ENCODE results near the gene CALCA.
A peak's percentile ranks its signal among the peaks of the same experiment; 100 is the strongest.
"Not testable (repeated sequence)": the region's sequence is repeated elsewhere in the genome, so short reads cannot be mapped to it uniquely, and the experiment has no call there.

Gene CALCA, protein sequence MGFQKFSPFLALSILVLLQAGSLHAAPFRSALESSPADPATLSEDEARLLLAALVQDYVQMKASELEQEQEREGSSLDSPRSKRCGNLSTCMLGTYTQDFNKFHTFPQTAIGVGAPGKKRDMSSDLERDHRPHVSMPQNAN

DNA sequence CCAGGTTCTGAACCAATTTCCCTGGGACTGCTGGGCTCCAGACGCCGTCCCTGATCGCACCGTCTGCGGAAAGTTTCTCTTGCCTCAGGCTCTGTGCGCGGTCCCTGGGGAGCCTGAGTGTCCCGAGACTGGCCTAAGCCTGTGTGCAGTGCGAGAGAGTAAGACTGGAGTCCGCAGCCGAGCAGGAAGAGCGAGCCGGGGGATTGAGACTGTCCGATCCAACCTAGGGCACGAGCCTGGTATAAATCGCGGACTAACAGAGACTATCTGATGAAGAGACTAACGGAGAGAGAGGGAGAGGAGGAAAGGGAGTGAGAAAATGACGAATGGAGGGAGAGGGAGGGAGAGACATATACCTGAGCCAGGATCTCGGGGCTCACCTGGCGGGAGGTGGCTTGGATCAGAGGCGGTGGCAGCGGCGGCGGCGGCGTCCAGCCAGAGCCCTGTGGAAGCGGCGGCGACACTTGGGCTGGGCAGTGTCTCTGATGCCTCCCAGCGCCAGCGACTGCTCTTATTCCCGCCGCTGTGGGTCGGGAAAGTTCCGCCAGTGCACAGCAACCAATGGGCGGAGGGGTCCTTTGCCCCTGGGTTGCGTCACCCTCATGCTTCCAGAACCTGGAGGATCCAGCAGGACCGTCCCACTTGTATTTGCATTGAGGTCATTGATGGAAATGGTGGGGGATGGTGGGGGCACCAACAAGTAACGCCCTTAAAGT, at the start of gene CALCA:
TSS of gene CALCA (minus strand) at position 487 of the 716 bp plus-strand sequence. CDS start 1,159 bp downstream, outside the sequence.
- no peak for DNase-seq (ENCODE audit: low spot score)

DNA sequence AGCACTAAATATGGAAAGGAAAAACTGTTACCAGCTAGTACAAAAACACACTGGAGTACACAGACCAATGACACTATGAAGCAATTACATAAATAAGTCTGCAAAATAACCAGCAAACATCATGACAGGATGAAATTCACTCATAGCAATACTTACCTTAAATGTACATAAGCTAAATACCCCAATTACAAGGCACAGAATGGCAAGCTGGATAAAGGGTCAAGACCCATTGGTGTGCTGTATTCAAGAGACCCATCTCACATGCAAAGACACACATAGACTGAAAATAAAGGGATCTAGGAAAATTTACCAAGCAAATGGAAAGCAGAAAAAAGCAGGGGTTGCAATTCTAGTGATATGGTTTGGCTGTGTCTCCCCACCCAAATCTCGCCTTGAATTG, 44.0 kb upstream of the CALCA start:
- no peak for DNase-seq (ENCODE audit: low spot score)

GRCh38 chr11:15011776-15012345, 39.7 kb upstream of the CALCA start:
- DNase-seq (ENCODE audit: low spot score): no peak

DNA sequence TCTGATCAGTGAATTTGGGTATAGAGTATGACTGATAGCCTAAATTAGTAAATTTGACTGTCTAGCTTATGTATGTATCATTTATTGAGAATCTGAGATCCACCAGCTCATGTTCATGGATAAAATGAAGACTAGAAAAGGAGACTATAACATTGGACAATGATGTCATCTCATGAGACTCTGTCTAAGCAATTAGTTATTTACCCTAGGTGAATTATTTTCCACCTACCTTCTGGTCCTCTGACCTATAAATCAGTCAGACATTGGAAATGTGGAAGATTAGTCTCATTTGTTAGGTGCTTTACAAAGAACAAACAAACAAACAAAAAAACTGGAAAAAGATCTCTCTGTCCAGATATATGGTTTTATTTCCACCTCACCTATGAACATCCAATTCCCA, 38.7 kb upstream of the CALCA start:
- no peak for DNase-seq (ENCODE audit: low spot score)

DNA sequence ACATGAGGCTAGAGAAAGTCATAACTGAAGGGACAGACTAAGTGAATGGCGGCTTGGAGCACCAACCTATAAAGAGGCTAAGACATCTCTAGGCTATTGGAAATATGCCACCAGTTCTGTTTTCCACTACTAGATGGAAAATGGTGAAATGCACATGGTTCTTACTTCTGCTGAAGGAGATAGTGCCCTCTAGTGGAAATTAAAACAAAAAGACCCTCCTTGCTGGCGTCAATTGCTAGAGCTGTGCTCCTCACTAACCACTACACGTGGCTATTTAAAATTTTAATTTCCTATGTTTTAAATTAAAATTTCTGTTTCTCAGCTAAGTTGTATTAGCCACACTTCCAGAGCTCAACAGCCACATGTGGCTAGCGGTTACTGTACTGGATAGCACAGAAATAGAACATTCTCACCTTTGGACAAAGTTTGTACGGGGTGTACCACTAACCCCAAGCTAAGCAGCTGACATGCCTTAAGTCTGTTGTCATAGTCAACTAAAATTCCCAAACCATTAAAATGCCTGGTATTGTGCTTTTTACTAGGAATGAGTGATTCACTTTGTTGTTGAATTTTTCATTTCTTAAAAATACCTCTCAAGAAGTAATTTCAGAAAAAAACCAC, 34.1 kb upstream of the CALCA start:
- DNase-seq (ENCODE audit: low spot score): peak; percentile 22

- DNase-seq (ENCODE audit: low spot score): not testable (repeated sequence)
These were observed 16.0 kb upstream of the CALCA start for GRCh38 chr11:14988133-14988532.

DNA sequence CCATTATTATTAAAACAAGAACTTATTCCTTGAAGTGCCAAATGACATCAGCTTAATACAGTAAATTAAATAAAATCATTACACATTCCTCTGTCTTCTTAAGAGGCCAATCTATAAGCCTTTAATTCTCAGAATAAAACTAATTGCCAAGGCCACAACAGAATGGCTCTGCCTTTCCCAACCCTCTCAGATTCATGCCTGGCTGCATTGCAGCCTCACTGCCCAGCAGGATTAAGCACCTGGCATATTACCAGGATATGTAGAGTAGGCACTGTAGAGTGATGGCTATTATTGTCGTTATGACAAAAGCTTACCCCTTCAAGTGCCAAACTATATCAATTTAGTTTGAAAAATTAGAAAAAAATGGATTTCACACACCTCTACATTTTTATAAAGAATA, 9.4 kb upstream of the CALCA start:
- DNase-seq (ENCODE audit: low spot score): no peak

- DNase-seq (ENCODE audit: low spot score): no peak
These were observed 8.7 kb upstream of the CALCA start for GRCh38 chr11:14980854-14981253.

GRCh38 chr11:14977101-14977880, 5.1 kb upstream of the CALCA start:
- no peak for DNase-seq (ENCODE audit: low spot score)

DNA sequence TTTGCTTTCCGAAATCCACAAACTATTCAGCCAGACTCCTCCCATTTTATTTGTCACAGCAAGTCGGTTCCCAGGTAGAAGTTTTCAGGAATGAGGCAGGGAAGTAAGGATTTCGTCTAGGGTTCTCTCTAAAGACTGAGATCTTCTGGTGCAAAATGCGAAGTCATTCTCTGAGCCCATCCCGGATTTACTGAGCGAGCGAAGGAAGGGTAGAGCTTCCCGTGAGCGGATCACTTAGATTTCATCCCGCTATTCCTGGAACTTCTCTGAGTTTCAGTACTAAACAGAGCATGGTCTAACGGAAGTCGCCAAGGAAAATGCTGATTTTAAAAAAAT, 3.1 kb upstream of the CALCA start:
- no peak for DNase-seq (ENCODE audit: low spot score)

- no peak for DNase-seq (ENCODE audit: low spot score)
These were observed 2.5 kb upstream of the CALCA start for GRCh38 chr11:14974515-14975251.

DNA sequence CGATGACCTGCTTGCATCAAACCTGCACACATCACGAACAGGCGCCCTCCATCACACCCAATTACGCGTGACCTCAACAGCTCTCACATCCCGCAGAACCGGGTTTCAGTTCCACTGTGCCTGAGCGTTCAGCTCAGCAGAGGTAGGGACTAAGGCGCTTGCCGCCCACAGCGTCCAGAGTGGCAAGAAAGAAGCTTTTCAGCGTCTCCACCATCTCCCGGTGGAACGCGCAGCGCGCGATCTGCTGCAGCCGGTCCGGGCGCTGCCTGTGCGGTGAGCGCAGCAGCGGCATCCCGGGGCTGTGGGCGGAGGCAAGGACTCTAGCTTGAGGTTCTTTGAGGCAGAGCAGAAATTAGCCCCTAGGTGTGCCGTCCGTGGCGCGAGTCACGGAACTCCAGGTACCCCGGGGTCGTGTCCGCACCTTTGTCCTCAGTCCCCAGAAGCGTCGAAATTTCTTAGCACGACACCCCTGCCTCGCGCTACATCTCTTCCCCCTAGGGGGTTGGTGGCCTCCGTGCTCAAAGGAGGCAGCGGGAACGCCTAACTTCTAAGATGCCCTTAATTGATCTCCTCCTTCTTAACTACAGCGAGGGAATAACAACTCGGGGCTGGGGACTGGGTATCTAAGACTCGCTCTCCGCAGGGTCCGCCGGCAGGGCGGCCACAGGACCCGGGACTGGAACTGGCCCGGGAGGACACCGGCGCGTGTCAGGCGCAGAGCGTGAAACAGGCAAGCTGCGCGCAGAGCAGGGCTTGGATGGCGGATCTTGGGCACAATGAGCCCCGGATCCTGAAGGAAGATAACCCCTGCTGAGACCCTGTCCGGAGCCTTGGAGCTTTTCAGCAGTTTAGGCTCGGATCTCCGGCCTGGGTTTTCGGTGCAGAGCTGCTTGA, 1.7 kb upstream of the CALCA start:
- no peak for DNase-seq (ENCODE audit: low spot score)

- no peak for DNase-seq (ENCODE audit: low spot score)
These were observed 687 bp upstream of the CALCA start for GRCh38 chr11:14972581-14973495.

DNA sequence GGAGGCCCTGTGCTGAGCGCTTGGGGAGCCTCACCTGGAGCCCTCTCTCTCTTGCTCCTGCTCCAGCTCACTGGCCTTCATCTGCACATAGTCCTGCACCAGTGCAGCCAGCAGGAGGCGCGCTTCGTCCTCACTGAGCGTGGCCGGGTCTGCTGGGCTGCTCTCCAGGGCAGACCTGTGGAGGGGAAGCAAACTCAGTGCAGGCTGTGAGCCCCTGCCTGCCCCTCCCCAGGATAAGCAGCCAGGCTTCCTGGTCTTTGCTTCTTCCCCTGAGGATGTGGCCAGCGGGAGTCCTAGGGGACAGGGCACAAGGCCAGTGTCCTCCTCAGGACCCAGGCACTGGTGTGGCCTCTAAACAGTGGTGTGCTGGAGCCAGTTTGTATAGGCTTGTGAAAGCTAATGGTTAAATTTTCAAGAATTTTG, 2.2 kb downstream of the CALCA start:
- no peak for DNase-seq (ENCODE audit: low spot score)

GRCh38 chr11:14967581-14968243, 4.4 kb downstream of the CALCA start:
- DNase-seq (ENCODE audit: low spot score): no peak

- no peak for DNase-seq (ENCODE audit: low spot score)
These were observed 16.0 kb downstream of the CALCA start for GRCh38 chr11:14956111-14956510.

DNA sequence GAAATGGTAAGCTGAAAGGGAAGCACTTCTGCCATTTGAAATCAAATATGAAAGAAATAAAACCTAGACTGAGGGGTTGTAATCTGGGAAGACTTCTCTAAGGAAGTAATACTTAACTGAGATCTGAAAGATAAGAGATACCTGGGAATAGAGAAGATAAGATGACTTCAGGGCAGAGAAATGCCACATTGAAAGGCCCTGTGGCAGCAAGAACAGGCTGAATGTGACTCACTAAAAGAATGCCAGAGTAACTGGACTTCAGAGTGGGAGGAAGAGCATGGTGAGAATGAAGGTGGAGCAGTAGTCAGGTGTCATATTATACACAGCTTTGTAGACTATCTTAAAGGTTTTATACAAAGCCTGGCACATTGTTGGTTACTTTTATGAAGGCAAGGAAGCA, 17.6 kb downstream of the CALCA start:
- no peak for DNase-seq (ENCODE audit: low spot score)

GRCh38 chr11:14953904-14954303, 18.2 kb downstream of the CALCA start:
- DNase-seq (ENCODE audit: low spot score): no peak

All from COLO829 (cell line).